Measurements from ENCODE around the gene ABCC11. TPM values are rescaled to one million over a fixed set of nuclear protein-coding genes. Genes with fewer than 3 reads are reported as not detected.
A peak's percentile ranks its signal among the peaks of the same experiment; 100 is the strongest.

Gene ABCC11
- total and polyA plus RNA-seq, 2 of the 4 experiments (the other 2 are of a cell fraction): 0.09 to 0.18 TPM

- no peak overlapping the region for H3K4me2 ChIP-seq (ENCODE audit: low read depth, low read length)
- H2AK9ac ChIP-seq (replicated peaks; ENCODE audit: low read depth, low read length, poor library complexity): no peak overlapping the region
- H2AK5ac ChIP-seq (ENCODE audit: low read depth, low read length): no peak overlapping the region
- dilution Hi-C loops (cut with HindIII; ENCODE audit: low sequenced_read_pairs, unreplicated experiment): no loop called here
- H3K27ac ChIP-seq (ENCODE audit: insufficient read depth, low read length): no peak overlapping the region
- 0 out of 2 replicates have a peak, but pooled peaks cover 1% of the 10 kb centered on the region for H3K4me1 ChIP-seq (ENCODE audit: control insufficient read depth, insufficient read depth, low read length)
- no peak overlapping the region for H2BK15ac ChIP-seq (ENCODE audit: low read depth, low read length)
- no peak overlapping the region for H3K4me3 ChIP-seq (ENCODE audit: insufficient read depth, low read depth, low read length)
- H3K9me1 ChIP-seq (ENCODE audit: insufficient read depth, low read length): no peaks in the 10 kb centered on the region; the same call in 1 of the 2 replicates
- H3K9ac ChIP-seq (ENCODE audit: low read depth, low read length): no peak overlapping the region
- H3K27me3 ChIP-seq (ENCODE audit: control insufficient read depth, insufficient read depth, low read length): peaks cover 6% of the 10 kb centered on the region
- BruUV-seq (replicated peaks): no TSS peak
- H3K14ac ChIP-seq (replicated peaks; ENCODE audit: low read depth, low read length): no peak overlapping the region
- CTCF ChIA-PET: interaction anchor here (0.5 to 2.3 kb wide), 9 partner anchors 12 to 1705 kb away, joined by 3 to 7 read pairs (median 4); no protein-coding TSS in a partner anchor
- no peak overlapping the region for H4K8ac ChIP-seq (ENCODE audit: low read depth in 2 of 2, low read length in 2 of 2)
- no CpG with 5 or more reads among the region's 11 CpGs for WGBS, 2 experiments (ENCODE audit: extremely low coverage in 2 of 2, insufficient read length in 1 of 2)
- H2AFZ ChIP-seq (replicated peaks; ENCODE audit: low read length, poor library complexity): peak overlapping the region; percentile 67
- no peaks in the 10 kb centered on the region for H3K9me3 ChIP-seq (ENCODE audit: control insufficient read depth, insufficient read depth, low read length)
- H2BK5ac ChIP-seq (ENCODE audit: low read depth, low read length, poor library complexity, severe bottlenecking): no peak overlapping the region
- no peak overlapping the region for H3K18ac ChIP-seq (ENCODE audit: low read depth, low read length)
- no peak overlapping the region for H3K4ac ChIP-seq (ENCODE audit: low read depth, low read length)
- H3K23ac ChIP-seq (ENCODE audit: low read depth, low read length): no peak overlapping the region
- H3K36me3 ChIP-seq (ENCODE audit: control insufficient read depth, insufficient read depth, low read length): no peaks in the 10 kb centered on the region
- no peaks in the 10 kb centered on the region for H3K79me1 ChIP-seq (ENCODE audit: low read depth in 1 of 2, low read length in 2 of 2)
- TF ChIP-seq ELK1 (IDR thresholded peaks at IDR 0.05; ENCODE audit: borderline replicate concordance, low read depth, low read length) (no peak), POLR2A (IDR thresholded peaks at IDR 0.05; ENCODE audit: low read depth, low read length) (no peak), USF2 (IDR thresholded peaks at IDR 0.05; ENCODE audit: low read depth, low read length) (no peak), RCOR1 (IDR thresholded peaks at IDR 0.05; ENCODE audit: insufficient replicate concordance, low read length) (no peak), NFE2L2 (IDR thresholded peaks at IDR 0.05; ENCODE audit: low read depth, low read length) (no peak), MAFK (IDR thresholded peaks at IDR 0.05; ENCODE audit: low read depth, low read length) (no peak), BHLHE40 (IDR thresholded peaks at IDR 0.05; ENCODE audit: low read depth, low read length) (no peak), CTCF (conservative IDR thresholded peaks at IDR 0.05; ENCODE audit: low read depth, low read length) (peak; percentile 63), SMC3 (IDR thresholded peaks at IDR 0.05; ENCODE audit: low read depth, low read length) (peak; percentile 61), CHD1 (IDR thresholded peaks at IDR 0.05; ENCODE audit: low read depth, low read length) (no peak), RAD21 (IDR thresholded peaks at IDR 0.05; ENCODE audit: low read length) (peak; percentile 63), MAZ (IDR thresholded peaks at IDR 0.05; ENCODE audit: borderline replicate concordance, low read depth, low read length) (no peak), FOS (IDR thresholded peaks at IDR 0.05; ENCODE audit: low read depth, low read length) (no peak), RFX5 (IDR thresholded peaks at IDR 0.05; ENCODE audit: low read depth, low read length) (no peak)
- POLR2A ChIA-PET (ENCODE audit: unreplicated experiment): interaction anchor here (0.5 kb wide), 1 partner anchor 393 kb away, joined by 3 read pairs; no protein-coding TSS in a partner anchor
- no peak overlapping the region for H3K56ac ChIP-seq (ENCODE audit: extremely low read depth, insufficient read depth, low read length)
- intact Hi-C loops (cut with micrococcal nuclease): loop anchor here (1.0 to 2.0 kb wide), 3 partner anchors 310 to 398 kb away; no protein-coding TSS in a partner anchor
- no peak overlapping the region for H2BK120ac ChIP-seq (ENCODE audit: low read depth, low read length)
- H2BK20ac ChIP-seq (ENCODE audit: low read depth, low read length): no peak overlapping the region
- H4K20me1 ChIP-seq (ENCODE audit: insufficient read depth, low read length): no peaks in the 10 kb centered on the region
- in situ Hi-C loops (cut with MboI; ENCODE audit: low sequenced_read_pairs): no loop called here
- H4K5ac ChIP-seq (ENCODE audit: low read depth, low read length): no peak overlapping the region
- ATAC-seq (ENCODE audit: low read depth) (peak; percentile 91), DNase-seq (peak; percentile 49)
- H4K91ac ChIP-seq (ENCODE audit: insufficient read depth, low read depth, low read length): no peak overlapping the region
Measured at GRCh38 chr16:48231727-48232492, 15.4 kb downstream of the ABCC11 start.

Measured in IMR-90 (cell line).